Iris pigment epithelial cell (primary cell): ENCODE measurements around the gene COA3.
A peak's percentile ranks its signal among the peaks of the same experiment; 100 is the strongest.
"Not testable (repeated sequence)": the region's sequence is repeated elsewhere in the genome, so short reads cannot be mapped to it uniquely, and the experiment has no call there.

Experiments
- DNase-seq: peaks from one replicate; pipeline ENCODE4 v3.0.0-alpha.2; 2011; ENCODE audit warnings: low read depth

Gene COA3

GRCh38 chr17:42781639-42782165, 16.8 kb downstream of the COA3 start:
- DNase-seq = no peak

GRCh38 chr17:42780851-42781638, 17.5 kb downstream of the COA3 start:
- DNase-seq = peak; percentile 36

GRCh38 chr17:42779936-42780850, 18.3 kb downstream of the COA3 start, which contains the start of gene WNK4:
WNK4 (plus strand) TSS chr17:42780610; CDS start chr17:42780699, 89 bp downstream.
- DNase-seq = peak; percentile 47

- no peak for DNase-seq
Observed at GRCh38 chr17:42779304-42779935, 19.1 kb downstream of the COA3 start.

- no peak for DNase-seq
Observed at GRCh38 chr17:42778570-42778969, 19.9 kb downstream of the COA3 start.

GRCh38 chr17:42775534-42776098, 22.9 kb downstream of the COA3 start:
- peak; percentile 56 for DNase-seq

- DNase-seq = peak; percentile 51
Observed at GRCh38 chr17:42774066-42774745, 24.3 kb downstream of the COA3 start.

- peak; percentile 86 for DNase-seq
Observed at GRCh38 chr17:42773290-42774035, 25.0 kb downstream of the COA3 start, which contains the start of gene VPS25. VPS25 (plus strand) TSS chr17:42773449; CDS start chr17:42773476, 27 bp downstream.

GRCh38 chr17:42772945-42773289, 25.6 kb downstream of the COA3 start:
- DNase-seq = no peak

GRCh38 chr17:42769964-42770363, 28.5 kb downstream of the COA3 start:
- not testable (repeated sequence) for DNase-seq

GRCh38 chr17:42768006-42768405, 30.5 kb downstream of the COA3 start:
- not testable (repeated sequence) for DNase-seq

- DNase-seq = no peak
Observed at GRCh38 chr17:42767512-42767911, 31.0 kb downstream of the COA3 start.

- no peak for DNase-seq
Observed at GRCh38 chr17:42766124-42766523, 32.4 kb downstream of the COA3 start.

GRCh38 chr17:42761638-42762037, 36.9 kb downstream of the COA3 start:
- no peak for DNase-seq

- no peak for DNase-seq
Observed at GRCh38 chr17:42760652-42761581, 37.6 kb downstream of the COA3 start, which contains the start of gene RAMP2. RAMP2 (plus strand) TSS chr17:42761227; CDS start chr17:42761262, 35 bp downstream.

GRCh38 chr17:42759982-42760651, 38.4 kb downstream of the COA3 start:
- DNase-seq = no peak

- peak; percentile 15 for DNase-seq
Observed at GRCh38 chr17:42754782-42755181, 43.7 kb downstream of the COA3 start.

- DNase-seq = peak; percentile 52
Observed at GRCh38 chr17:42751628-42752027, 46.9 kb downstream of the COA3 start.
